GM23338 (cell line): Measurements from ENCODE around the gene SMIM41. TPM values are rescaled to one million over a fixed set of nuclear protein-coding genes. Genes with fewer than 3 reads are reported as not detected.

ENCODE experiments used
- ATAC-seq: fragments of 200-7000 bp; cut with Tn5 transposase; 3 replicates; pipeline ENCODE4 v1.9.1; 2020
- DNase-seq: peaks from one replicate; pipeline ENCODE4 v3.0.0-alpha.2; 2015; ENCODE audit warnings: low spot score
- H2AFZ ChIP-seq: fragments of 200-600 bp; sonication (generic); 2 replicates; pipeline ENCODE4 v1.8.0; 2016; ENCODE audit warnings: antibody characterized with exemption, mild to moderate bottlenecking, moderate library complexity
- H3F3A ChIP-seq: fragments of 200-600 bp; sonication (generic); replicated peaks from 2 replicates; pipeline ENCODE4 v1.8.0; 2017; ENCODE audit warnings: antibody characterized with exemption, mixed run types, low read depth
- H3K27ac ChIP-seq: fragments of 200-600 bp; sonication (generic); 2 replicates; pipeline ENCODE4 v1.6.1; 2016; ENCODE audit warnings: low read depth
- H3K27me3 ChIP-seq: fragments of 200-600 bp; sonication (generic); 2 replicates; pipeline ENCODE4 v1.8.0; 2016; ENCODE audit warnings: mild to moderate bottlenecking, mixed run types, moderate library complexity; ENCODE audit not compliant: insufficient read depth
- H3K36me3 ChIP-seq: fragments of 200-600 bp; sonication (generic); 2 replicates; pipeline ENCODE4 v1.8.0; 2016; ENCODE audit warnings: mild to moderate bottlenecking; ENCODE audit not compliant: insufficient read depth
- H3K4me1 ChIP-seq: fragments of 200-600 bp; sonication (generic); 2 replicates; pipeline ENCODE4 v1.8.0; 2016; ENCODE audit warnings: mild to moderate bottlenecking, moderate library complexity; ENCODE audit not compliant: insufficient read depth
- H3K4me2 ChIP-seq: fragments of 200-600 bp; sonication (generic); 2 replicates; pipeline ENCODE4 v1.7.1; 2017; ENCODE audit warnings: mixed run types
- H3K4me3 ChIP-seq: fragments of 200-600 bp; sonication (generic); 2 replicates; pipeline ENCODE4 v1.6.1; 2016; ENCODE audit warnings: mixed run types
- H3K79me2 ChIP-seq: fragments of 200-600 bp; sonication (generic); replicated peaks from 2 replicates; pipeline ENCODE4 v1.8.0; 2017; ENCODE audit warnings: mild to moderate bottlenecking; ENCODE audit not compliant: insufficient read depth
- H3K9me2 ChIP-seq: fragments of 200-600 bp; sonication (generic); 2 replicates; pipeline ENCODE4 v1.8.0; 2017; ENCODE audit not compliant: insufficient read depth
- H4K20me1 ChIP-seq: fragments of 200-600 bp; sonication (generic); replicated peaks from 2 replicates; pipeline ENCODE4 v1.8.0; 2017; ENCODE audit warnings: mild to moderate bottlenecking; ENCODE audit not compliant: insufficient read depth
- H3K27ac Mint-ChIP-seq: 2 replicates; pipeline ENCODE4 v1.8.0; 2020; ENCODE audit warnings: inconsistent platforms, mild to moderate bottlenecking, moderate library complexity, mixed read lengths
- H3K27me3 Mint-ChIP-seq: 3 replicates; pipeline ENCODE4 v1.8.0; 2022; ENCODE audit warnings: low read depth, mild to moderate bottlenecking, moderate library complexity, mixed read lengths, inconsistent platforms; ENCODE audit not compliant: insufficient read depth, poor library complexity
- H3K36me3 Mint-ChIP-seq: 3 replicates; pipeline ENCODE4 v1.8.0; 2021; ENCODE audit warnings: low read depth, mild to moderate bottlenecking, inconsistent platforms, moderate library complexity, mixed read lengths
- H3K4me1 Mint-ChIP-seq: 3 replicates; pipeline ENCODE4 v1.8.0; 2020; ENCODE audit warnings: mild to moderate bottlenecking, inconsistent platforms, mixed read lengths
- H3K4me3 Mint-ChIP-seq: 3 replicates; pipeline ENCODE4 v1.8.0; 2021; ENCODE audit warnings: moderate library complexity, mild to moderate bottlenecking, inconsistent platforms, mixed read lengths
- H3K9me3 Mint-ChIP-seq: 3 replicates; pipeline ENCODE4 v1.8.0; 2020; ENCODE audit warnings: moderate library complexity, mild to moderate bottlenecking, inconsistent platforms, mixed read lengths
- CREB1 ChIP-seq: fragments of 250-450 bp; sonication (Bioruptor Pico); IDR thresholded peaks from 2 replicates; pipeline ENCODE4 v1.5.0; 2020; ENCODE audit warnings: low read depth, mild to moderate bottlenecking, moderate library complexity
- EZH2 ChIP-seq: fragments of 200-600 bp; sonication (generic); IDR thresholded peaks from one replicate; pipeline ENCODE4 v1.8.0; 2017; ENCODE audit warnings: antibody characterized with exemption, mild to moderate bottlenecking, low read depth; ENCODE audit not compliant: unreplicated experiment
- EZH2phosphoT487 ChIP-seq: fragments of 200-600 bp; sonication (generic); IDR thresholded peaks from one replicate; pipeline ENCODE4 v1.8.1; 2018; ENCODE audit warnings: antibody characterized with exemption; ENCODE audit not compliant: unreplicated experiment
- JUNB ChIP-seq: IDR thresholded peaks from one replicate; pipeline ENCODE4 v1.6.1; 2016; ENCODE audit warnings: antibody characterized with exemption; ENCODE audit not compliant: unreplicated experiment
- NANOG ChIP-seq: IDR thresholded peaks from 2 replicates; pipeline ENCODE4 v1.6.1; 2016; ENCODE audit warnings: antibody characterized with exemption, borderline replicate concordance
- STAT1 ChIP-seq: IDR thresholded peaks from one replicate; pipeline ENCODE4 v1.6.1; 2016; ENCODE audit warnings: antibody characterized with exemption; ENCODE audit not compliant: unreplicated experiment
- polyA plus RNA-seq: library from polyadenylated mRNA; unstranded; fragments of >200 nt; fragmentation: Nextera tagmentation; extraction: Ambion mirVana; gene quantifications from 2 replicates; pipeline ENCODE4 v1.2.1, GENCODE V29; 2016
- total RNA-seq: library from RNA; depleted of rRNA; stranded (reverse); fragments of >200 nt; shearing (Covaris generic); gene quantifications from 2 replicates; pipeline ENCODE4 v1.2.3, GENCODE V29; 2014
- TF ChIP-seq, protein P1 (sequence below), 2 experiments: fragments of 200-600 bp in 1 of 2; sonication (generic) in 1 of 2; conservative IDR thresholded peaks; 2 replicates each; pipeline versions ENCODE4 v1.5.1 to v1.6.1; 2016 to 2017; ENCODE audit warnings: antibody characterized with exemption in 2 of 2, low read depth in 2 of 2, mild to moderate bottlenecking in 2 of 2, moderate library complexity in 1 of 2
- TF ChIP-seq, protein P2 (sequence below): IDR thresholded peaks from 2 replicates; pipeline ENCODE4 v1.6.1; 2016; ENCODE audit warnings: antibody characterized with exemption
- TF ChIP-seq, protein P3 (sequence below): IDR thresholded peaks from one replicate; pipeline ENCODE4 v1.6.1; 2018; ENCODE audit warnings: antibody characterized with exemption; ENCODE audit not compliant: unreplicated experiment

SMIM41 gene
- total and polyA plus RNA-seq, 2 experiments from 2014 or later = 0.66 TPM

DNA sequence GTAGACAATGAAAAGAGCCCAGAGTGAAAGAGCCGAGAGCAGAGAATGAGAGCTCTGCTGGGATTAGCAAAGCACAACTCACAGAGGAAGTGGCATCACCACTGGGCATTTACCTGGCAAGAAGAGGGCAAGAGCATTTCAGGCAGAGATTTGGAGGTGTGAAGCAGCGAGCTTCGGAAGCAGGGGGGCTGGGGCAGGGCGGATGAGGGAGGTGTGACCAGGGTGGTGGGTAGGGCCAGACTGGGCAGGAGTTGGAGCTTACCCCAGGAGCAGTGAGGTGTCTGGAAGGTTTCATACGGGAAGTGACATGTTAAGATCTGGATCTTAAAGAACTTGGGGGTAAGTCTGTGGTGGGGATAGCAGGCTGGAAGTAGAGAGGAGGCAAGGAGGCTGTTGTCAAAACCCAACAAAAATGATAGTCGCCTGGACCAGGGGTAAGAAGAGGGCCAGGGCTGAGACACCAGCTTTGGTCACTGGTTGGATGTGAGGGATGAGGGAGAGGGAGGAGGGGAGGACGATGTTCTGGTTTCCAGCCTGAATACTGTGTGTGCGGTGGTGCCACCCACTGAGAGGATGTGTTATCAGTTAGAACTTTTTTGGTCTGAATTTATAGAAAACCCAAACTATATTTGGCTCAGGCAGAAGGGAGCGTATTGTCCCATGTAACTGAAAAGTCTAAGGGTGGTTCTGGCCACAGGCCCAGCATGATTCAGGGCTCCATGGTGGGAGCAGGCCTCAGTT lies 5.2 kb downstream of the SMIM41 start:
- Mint-ChIP-seq H3K9me3 (no peaks in the 10 kb centered on the region), H3K4me1 (peaks cover 31% of the 10 kb centered on the region), H3K4me3 (no peak overlapping the region), H3K27ac (no peak overlapping the region), H3K36me3 (no peaks in the 10 kb centered on the region; the same call in 2 of the 3 replicates), H3K27me3 (peaks cover 13% of the 10 kb centered on the region)
- Histone ChIP-seq H4K20me1 (no peaks in the 10 kb centered on the region), H3K27ac (no peak overlapping the region), H3K4me2 (no peak overlapping the region), H3K79me2 (no peaks in the 10 kb centered on the region), H2AFZ (no peak overlapping the region), H3K9me2 (no peaks in the 10 kb centered on the region), H3F3A (0 out of 2 replicates have a peak, but pooled peaks cover 4% of the 10 kb centered on the region), H3K27me3 (peaks cover 4% of the 10 kb centered on the region; the same call in 1 of the 2 replicates), H3K4me3 (no peak overlapping the region), H3K36me3 (no peaks in the 10 kb centered on the region), H3K4me1 (peaks cover 30% of the 10 kb centered on the region; the same call in 1 of the 2 replicates)
- ATAC-seq (no peak), DNase-seq (no peak)
- TF ChIP-seq, protein P1, sequence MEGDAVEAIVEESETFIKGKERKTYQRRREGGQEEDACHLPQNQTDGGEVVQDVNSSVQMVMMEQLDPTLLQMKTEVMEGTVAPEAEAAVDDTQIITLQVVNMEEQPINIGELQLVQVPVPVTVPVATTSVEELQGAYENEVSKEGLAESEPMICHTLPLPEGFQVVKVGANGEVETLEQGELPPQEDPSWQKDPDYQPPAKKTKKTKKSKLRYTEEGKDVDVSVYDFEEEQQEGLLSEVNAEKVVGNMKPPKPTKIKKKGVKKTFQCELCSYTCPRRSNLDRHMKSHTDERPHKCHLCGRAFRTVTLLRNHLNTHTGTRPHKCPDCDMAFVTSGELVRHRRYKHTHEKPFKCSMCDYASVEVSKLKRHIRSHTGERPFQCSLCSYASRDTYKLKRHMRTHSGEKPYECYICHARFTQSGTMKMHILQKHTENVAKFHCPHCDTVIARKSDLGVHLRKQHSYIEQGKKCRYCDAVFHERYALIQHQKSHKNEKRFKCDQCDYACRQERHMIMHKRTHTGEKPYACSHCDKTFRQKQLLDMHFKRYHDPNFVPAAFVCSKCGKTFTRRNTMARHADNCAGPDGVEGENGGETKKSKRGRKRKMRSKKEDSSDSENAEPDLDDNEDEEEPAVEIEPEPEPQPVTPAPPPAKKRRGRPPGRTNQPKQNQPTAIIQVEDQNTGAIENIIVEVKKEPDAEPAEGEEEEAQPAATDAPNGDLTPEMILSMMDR (conservative IDR thresholded peaks at IDR 0.05; ENCODE audit: low read depth in 2 of 2) = no peak
- TF ChIP-seq EZH2 (no peak), STAT1 (no peak), JUNB (no peak), CREB1 (CRISPR knock-in tag) (no peak), NANOG (no peak), EZH2phosphoT487 (no peak)
- TF ChIP-seq, protein P2, sequence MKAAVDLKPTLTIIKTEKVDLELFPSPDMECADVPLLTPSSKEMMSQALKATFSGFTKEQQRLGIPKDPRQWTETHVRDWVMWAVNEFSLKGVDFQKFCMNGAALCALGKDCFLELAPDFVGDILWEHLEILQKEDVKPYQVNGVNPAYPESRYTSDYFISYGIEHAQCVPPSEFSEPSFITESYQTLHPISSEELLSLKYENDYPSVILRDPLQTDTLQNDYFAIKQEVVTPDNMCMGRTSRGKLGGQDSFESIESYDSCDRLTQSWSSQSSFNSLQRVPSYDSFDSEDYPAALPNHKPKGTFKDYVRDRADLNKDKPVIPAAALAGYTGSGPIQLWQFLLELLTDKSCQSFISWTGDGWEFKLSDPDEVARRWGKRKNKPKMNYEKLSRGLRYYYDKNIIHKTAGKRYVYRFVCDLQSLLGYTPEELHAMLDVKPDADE = no peak
- TF ChIP-seq, protein P3, sequence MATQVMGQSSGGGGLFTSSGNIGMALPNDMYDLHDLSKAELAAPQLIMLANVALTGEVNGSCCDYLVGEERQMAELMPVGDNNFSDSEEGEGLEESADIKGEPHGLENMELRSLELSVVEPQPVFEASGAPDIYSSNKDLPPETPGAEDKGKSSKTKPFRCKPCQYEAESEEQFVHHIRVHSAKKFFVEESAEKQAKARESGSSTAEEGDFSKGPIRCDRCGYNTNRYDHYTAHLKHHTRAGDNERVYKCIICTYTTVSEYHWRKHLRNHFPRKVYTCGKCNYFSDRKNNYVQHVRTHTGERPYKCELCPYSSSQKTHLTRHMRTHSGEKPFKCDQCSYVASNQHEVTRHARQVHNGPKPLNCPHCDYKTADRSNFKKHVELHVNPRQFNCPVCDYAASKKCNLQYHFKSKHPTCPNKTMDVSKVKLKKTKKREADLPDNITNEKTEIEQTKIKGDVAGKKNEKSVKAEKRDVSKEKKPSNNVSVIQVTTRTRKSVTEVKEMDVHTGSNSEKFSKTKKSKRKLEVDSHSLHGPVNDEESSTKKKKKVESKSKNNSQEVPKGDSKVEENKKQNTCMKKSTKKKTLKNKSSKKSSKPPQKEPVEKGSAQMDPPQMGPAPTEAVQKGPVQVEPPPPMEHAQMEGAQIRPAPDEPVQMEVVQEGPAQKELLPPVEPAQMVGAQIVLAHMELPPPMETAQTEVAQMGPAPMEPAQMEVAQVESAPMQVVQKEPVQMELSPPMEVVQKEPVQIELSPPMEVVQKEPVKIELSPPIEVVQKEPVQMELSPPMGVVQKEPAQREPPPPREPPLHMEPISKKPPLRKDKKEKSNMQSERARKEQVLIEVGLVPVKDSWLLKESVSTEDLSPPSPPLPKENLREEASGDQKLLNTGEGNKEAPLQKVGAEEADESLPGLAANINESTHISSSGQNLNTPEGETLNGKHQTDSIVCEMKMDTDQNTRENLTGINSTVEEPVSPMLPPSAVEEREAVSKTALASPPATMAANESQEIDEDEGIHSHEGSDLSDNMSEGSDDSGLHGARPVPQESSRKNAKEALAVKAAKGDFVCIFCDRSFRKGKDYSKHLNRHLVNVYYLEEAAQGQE = no peak
